Measurements from ENCODE around the gene SPR.

The SPR gene

GRCh38 chr2:72888438-72889202, 1.4 kb downstream of the SPR start:
- DNase-seq (ENCODE audit: low read depth), result no peak
- no peak for TF ChIP-seq CTCF (IDR thresholded peaks at IDR 0.05; ENCODE audit: insufficient read depth, low read depth, low read length, missing control alignments)
- H3K4me3 ChIP-seq (ENCODE audit: low read depth, low read length), result no peak overlapping the region

DNA sequence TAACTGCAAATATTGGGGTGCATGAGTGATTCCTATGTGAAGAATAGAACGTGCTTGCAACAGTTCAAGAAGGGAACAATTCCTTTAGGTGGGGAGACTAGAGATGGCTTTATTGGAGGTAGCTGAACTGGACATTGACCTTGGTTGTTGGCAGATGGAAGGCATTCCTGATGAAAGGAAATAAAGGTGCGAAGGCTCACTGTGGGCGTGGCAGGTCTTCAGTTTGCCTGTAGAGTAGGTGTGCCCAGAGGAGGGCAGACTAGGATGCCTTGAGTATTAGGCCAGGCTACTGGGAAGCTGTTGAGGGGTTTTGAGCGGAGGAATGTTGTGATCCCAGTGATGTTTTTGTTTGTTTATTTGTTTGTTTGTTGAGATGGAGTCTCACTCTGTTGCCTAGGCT, 2.8 kb downstream of the SPR start:
- DNase-seq (ENCODE audit: low read depth), result no peak
- no peak overlapping the region for H3K4me3 ChIP-seq (ENCODE audit: low read depth, low read length)
- TF ChIP-seq CTCF (IDR thresholded peaks at IDR 0.05; ENCODE audit: insufficient read depth, low read depth, low read length, missing control alignments), result no peak

GRCh38 chr2:72891091-72891818, 4.0 kb downstream of the SPR start:
- no peak overlapping the region for H3K4me3 ChIP-seq (ENCODE audit: low read depth, low read length)
- DNase-seq (ENCODE audit: low read depth), result no peak
- no peak for TF ChIP-seq CTCF (IDR thresholded peaks at IDR 0.05; ENCODE audit: insufficient read depth, low read depth, low read length, missing control alignments)

GRCh38 chr2:72892506-72893173, 5.4 kb downstream of the SPR start:
- peak; percentile 89 for TF ChIP-seq CTCF (IDR thresholded peaks at IDR 0.05; ENCODE audit: insufficient read depth, low read depth, low read length, missing control alignments)
- no peak overlapping the region for H3K4me3 ChIP-seq (ENCODE audit: low read depth, low read length)
- peak; percentile 84 for DNase-seq (ENCODE audit: low read depth)

GRCh38 chr2:72893594-72894319, 6.5 kb downstream of the SPR start:
- H3K4me3 ChIP-seq (ENCODE audit: low read depth, low read length), result no peak overlapping the region
- DNase-seq (ENCODE audit: low read depth), result peak; percentile 83
- peak; percentile 83 for TF ChIP-seq CTCF (IDR thresholded peaks at IDR 0.05; ENCODE audit: insufficient read depth, low read depth, low read length, missing control alignments)

DNA sequence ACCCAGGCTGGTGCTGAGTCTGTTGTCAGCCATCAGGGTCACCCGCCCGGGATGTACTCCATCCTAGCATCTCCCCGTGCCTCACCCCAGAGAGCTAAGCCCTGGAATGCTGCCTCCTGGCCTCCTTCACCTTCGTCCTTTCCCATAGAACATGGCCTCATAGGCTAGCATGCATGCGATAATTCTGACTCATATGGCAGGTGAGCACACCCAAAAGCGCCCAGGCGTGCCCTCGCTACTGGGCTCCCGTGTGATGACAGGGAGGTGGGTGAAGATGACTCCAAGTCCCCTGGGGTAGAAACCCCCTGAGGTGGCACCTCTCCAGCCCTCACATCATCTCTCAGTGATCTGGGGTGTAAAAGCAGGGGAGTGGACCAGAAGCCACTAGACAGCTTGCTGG, 7.3 kb downstream of the SPR start:
- no peak overlapping the region for H3K4me3 ChIP-seq (ENCODE audit: low read depth, low read length)
- DNase-seq (ENCODE audit: low read depth), result peak; percentile 27
- TF ChIP-seq CTCF (IDR thresholded peaks at IDR 0.05; ENCODE audit: insufficient read depth, low read depth, low read length, missing control alignments), result no peak
